SJSA1 (cell line): ENCODE results near the gene PPDPF. TPM values are rescaled to one million over a fixed set of nuclear protein-coding genes. Genes with fewer than 3 reads are reported as not detected.
A peak's percentile ranks its signal among the peaks of the same experiment; 100 is the strongest.
"Not testable (repeated sequence)": the region's sequence is repeated elsewhere in the genome, so short reads cannot be mapped to it uniquely, and the experiment has no call there.

ENCODE experiments used
- DNase-seq, 2 experiments: peaks; one replicate each; pipeline ENCODE4 v3.0.0-alpha.2; 2015 to 2020; ENCODE audit warnings: low spot score in 2 of 2, low read depth in 1 of 2
- H3K27ac ChIP-seq: fragments of 250-450 bp; sonication (Bioruptor Pico); 2 replicates; pipeline ENCODE4 v1.5.1; 2020; ENCODE audit warnings: mild to moderate bottlenecking, moderate library complexity
- H3K27me3 ChIP-seq: fragments of 250-450 bp; sonication (Bioruptor Pico); replicated peaks from 2 replicates; pipeline ENCODE4 v1.5.1; 2020; ENCODE audit warnings: mild to moderate bottlenecking, moderate library complexity
- H3K36me3 ChIP-seq: fragments of 250-450 bp; sonication (Bioruptor Pico); 2 replicates; pipeline ENCODE4 v1.5.1; 2020; ENCODE audit warnings: mild to moderate bottlenecking
- H3K4me1 ChIP-seq: fragments of 250-450 bp; sonication (Bioruptor Pico); replicated peaks from 2 replicates; pipeline ENCODE4 v1.6.1; 2021; ENCODE audit warnings: mild to moderate bottlenecking
- H3K4me3 ChIP-seq: fragments of 250-450 bp; sonication (Bioruptor Pico); 2 replicates; pipeline ENCODE4 v1.5.1; 2020; ENCODE audit warnings: mild to moderate bottlenecking
- H3K9me3 ChIP-seq: fragments of 250-450 bp; sonication (Bioruptor Pico); replicated peaks from 2 replicates; pipeline ENCODE4 v1.5.1; 2020; ENCODE audit warnings: mild to moderate bottlenecking
- total RNA-seq: library from RNA; depleted of rRNA; stranded (reverse); fragments of >200 nt; shearing (Covaris generic); gene quantifications from 2 replicates; pipeline ENCODE4 v1.2.3, GENCODE V29; 2014; rRNA removed

The PPDPF gene
- 47.2 and 56.7 TPM in 2 replicates for total RNA-seq

GRCh38 chr20:63520504-63520933 lies at the start of gene PPDPF:
TSS of gene PPDPF (plus strand) at chr20:63520765. CDS start at chr20:63521309, 544 bp downstream.
- Histone ChIP-seq H3K36me3 (peaks cover 26% of the 10 kb centered on the region), H3K27ac (peak within 1 kb of the TSS; percentile 90), H3K4me3 (peak within 1 kb of the TSS; percentile 91), H3K9me3 (peaks cover 5% of the 10 kb centered on the region; the same call in 1 of the 2 replicates), H3K27me3 (0 out of 2 replicates have a peak, but pooled peaks cover 3% of the 10 kb centered on the region), H3K4me1 (peaks cover 17% of the 10 kb centered on the region)
- DNase-seq, result peak; percentile 76 to 79

- peaks cover 92% of the 10 kb centered on the region for H3K27me3 ChIP-seq
- H3K36me3 ChIP-seq, result no peaks in the 10 kb centered on the region
- no peak for DNase-seq
- H3K4me3 ChIP-seq, result no peak overlapping the region
- H3K9me3 ChIP-seq, result no peaks in the 10 kb centered on the region
- H3K4me1 ChIP-seq, result no peaks in the 10 kb centered on the region
- H3K27ac ChIP-seq, result no peak overlapping the region
Observed at GRCh38 chr20:63471002-63471716, 49.4 kb upstream of the PPDPF start.

- Histone ChIP-seq H3K27me3 (peaks cover 92% of the 10 kb centered on the region), H3K9me3 (no peaks in the 10 kb centered on the region), H3K36me3 (no peaks in the 10 kb centered on the region), H3K4me1 (no peaks in the 10 kb centered on the region), H3K27ac (no peak overlapping the region), H3K4me3 (no peak overlapping the region)
- DNase-seq, result no peak
Observed at GRCh38 chr20:63471717-63471980, 48.9 kb upstream of the PPDPF start.

- Histone ChIP-seq H3K36me3 (no peaks in the 10 kb centered on the region), H3K27ac (no peak within 1 kb of the TSS), H3K4me3 (no peak within 1 kb of the TSS), H3K9me3 (no peaks in the 10 kb centered on the region), H3K4me1 (no peaks in the 10 kb centered on the region), H3K27me3 (peaks cover 92% of the 10 kb centered on the region)
- no peak for DNase-seq
Observed at GRCh38 chr20:63471981-63472831, 48.4 kb upstream of the PPDPF start, which contains the start of gene KCNQ2. TSS of gene KCNQ2 (minus strand) at chr20:63472655. CDS start at chr20:63472463, 192 bp downstream.

GRCh38 chr20:63472862-63473390 lies 47.6 kb upstream of the PPDPF start:
- Histone ChIP-seq H3K4me3 (no peak overlapping the region), H3K36me3 (no peaks in the 10 kb centered on the region), H3K27me3 (peaks cover 92% of the 10 kb centered on the region), H3K9me3 (no peaks in the 10 kb centered on the region), H3K4me1 (no peaks in the 10 kb centered on the region), H3K27ac (no peak overlapping the region)
- DNase-seq, result no peak

- Histone ChIP-seq H3K4me1 (no peaks in the 10 kb centered on the region), H3K9me3 (no peaks in the 10 kb centered on the region), H3K27me3 (peaks cover 92% of the 10 kb centered on the region), H3K36me3 (no peaks in the 10 kb centered on the region), H3K27ac (no peak overlapping the region), H3K4me3 (no peak overlapping the region)
- DNase-seq, result no peak
Observed at GRCh38 chr20:63473555-63474449, 46.8 kb upstream of the PPDPF start.

GRCh38 chr20:63475209-63475608 lies 45.4 kb upstream of the PPDPF start:
- Histone ChIP-seq H3K27me3 (peaks cover 86% of the 10 kb centered on the region), H3K9me3 (no peaks in the 10 kb centered on the region), H3K4me3 (no peak overlapping the region), H3K27ac (no peak overlapping the region), H3K4me1 (no peaks in the 10 kb centered on the region), H3K36me3 (no peaks in the 10 kb centered on the region)
- no peak for DNase-seq

- H3K27me3 ChIP-seq, result peaks cover 88% of the 10 kb centered on the region
- H3K36me3 ChIP-seq, result no peaks in the 10 kb centered on the region
- H3K27ac ChIP-seq, result no peak overlapping the region
- no peaks in the 10 kb centered on the region for H3K9me3 ChIP-seq
- H3K4me3 ChIP-seq, result no peak overlapping the region
- no peak for DNase-seq
- H3K4me1 ChIP-seq, result no peaks in the 10 kb centered on the region
Observed at GRCh38 chr20:63477061-63477616, 43.4 kb upstream of the PPDPF start.

GRCh38 chr20:63477944-63478343 lies 42.6 kb upstream of the PPDPF start:
- Histone ChIP-seq H3K4me1 (peaks cover 4% of the 10 kb centered on the region), H3K27me3 (peaks cover 92% of the 10 kb centered on the region), H3K36me3 (no peaks in the 10 kb centered on the region), H3K27ac (no peak overlapping the region), H3K4me3 (no peak overlapping the region), H3K9me3 (no peaks in the 10 kb centered on the region)
- no peak for DNase-seq

GRCh38 chr20:63478346-63479302 lies 41.9 kb upstream of the PPDPF start:
- Histone ChIP-seq H3K27ac (no peak overlapping the region), H3K4me3 (no peak overlapping the region), H3K9me3 (no peaks in the 10 kb centered on the region), H3K4me1 (peaks cover 11% of the 10 kb centered on the region), H3K36me3 (no peaks in the 10 kb centered on the region), H3K27me3 (peaks cover 90% of the 10 kb centered on the region)
- no peak for DNase-seq

- H3K27ac ChIP-seq, H3K4me3 ChIP-seq, H3K36me3 ChIP-seq, H3K9me3 ChIP-seq, DNase-seq: not testable (repeated sequence)
- H3K4me1 ChIP-seq, result peaks cover 13% of the 10 kb centered on the region
- peaks cover 86% of the 10 kb centered on the region for H3K27me3 ChIP-seq
Observed at GRCh38 chr20:63479695-63480419, 40.7 kb upstream of the PPDPF start.

GRCh38 chr20:63481503-63481902 lies 39.1 kb upstream of the PPDPF start:
- no peak for DNase-seq
- no peaks in the 10 kb centered on the region for H3K36me3 ChIP-seq
- H3K27ac ChIP-seq, result no peak overlapping the region
- no peak overlapping the region for H3K4me3 ChIP-seq
- H3K4me1 ChIP-seq, result peaks cover 13% of the 10 kb centered on the region
- H3K9me3 ChIP-seq, result no peaks in the 10 kb centered on the region
- H3K27me3 ChIP-seq, result peaks cover 69% of the 10 kb centered on the region
